ENCODE results near the gene NBR1. TPM values are rescaled to one million over a fixed set of nuclear protein-coding genes. Genes with fewer than 3 reads are reported as not detected.
A peak's percentile ranks its signal among the peaks of the same experiment; 100 is the strongest.
"Not testable (repeated sequence)": the region's sequence is repeated elsewhere in the genome, so short reads cannot be mapped to it uniquely, and the experiment has no call there.

Gene NBR1
- polyA plus RNA-seq, 3 donors from 2014 or later: 59.3 to 96.7 (median 78.5) TPM

- Mint-ChIP-seq H3K4me1 (peaks cover 34 to 47% of the 10 kb centered on the region in 2 donors), H3K36me3 (peaks cover 4 to 25% (median 11%) of the 10 kb centered on the region in 3 donors), H3K4me3 (peak overlapping the region; percentile 95 to 100 (median 100)), H3K9me3 (no peaks in the 10 kb centered on the region), H3K27me3 (ENCODE audit: low read depth in 3 of 3) (no peaks in the 10 kb centered on the region), H3K27ac (peak overlapping the region; percentile 96 to 99 (median 98))
- no peak for DNase-seq
These were observed 41.9 kb downstream of the NBR1 start for GRCh38 chr17:43212641-43213490.

GRCh38 chr17:43213545-43213944 lies 42.5 kb downstream of the NBR1 start:
- H3K4me1 Mint-ChIP-seq: peaks cover 34 to 47% of the 10 kb centered on the region in 2 donors
- H3K4me3 Mint-ChIP-seq: peak overlapping the region; percentile 18 to 100 (median 98)
- H3K27me3 Mint-ChIP-seq (ENCODE audit: low read depth in 3 of 3): no peaks in the 10 kb centered on the region
- peak overlapping the region in 5 of 6 donors; percentile 21 to 96 (median 34) for H3K27ac Mint-ChIP-seq
- peaks cover under 1 to 24% (median 6%) of the 10 kb centered on the region in 3 donors for H3K36me3 Mint-ChIP-seq
- H3K9me3 Mint-ChIP-seq: no peaks in the 10 kb centered on the region
- no peak for DNase-seq

GRCh38 chr17:43215341-43215740 lies 44.3 kb downstream of the NBR1 start:
- H3K4me3 Mint-ChIP-seq: no peak overlapping the region
- H3K4me1 Mint-ChIP-seq: peaks cover 32 to 44% of the 10 kb centered on the region in 2 donors
- H3K27ac Mint-ChIP-seq: no peak overlapping the region

GRCh38 chr17:43216369-43216761 lies 45.4 kb downstream of the NBR1 start:
- Mint-ChIP-seq H3K4me1 (peaks cover 25 to 34% of the 10 kb centered on the region in 2 donors), H3K4me3 (no peak overlapping the region), H3K27ac (no peak overlapping the region), H3K9me3 (no peaks in the 10 kb centered on the region), H3K36me3 (peaks cover 3 to 22% (median 5%) of the 10 kb centered on the region in 3 donors), H3K27me3 (ENCODE audit: low read depth in 3 of 3) (peaks cover 0 to under 1% (median 0%) of the 10 kb centered on the region in 3 donors)
- no peak for DNase-seq

More at GRCh38 chr17:43215341-43215740, 44.3 kb downstream of the NBR1 start:
- Mint-ChIP-seq H3K36me3 (peaks cover 3 to 20% (median 5%) of the 10 kb centered on the region in 3 donors), H3K27me3 (ENCODE audit: low read depth in 3 of 3) (no peaks in the 10 kb centered on the region), H3K9me3 (no peaks in the 10 kb centered on the region)
- DNase-seq: no peak

GRCh38 chr17:43216762-43217613 lies 46.0 kb downstream of the NBR1 start:
- Mint-ChIP-seq H3K4me3 (no peak overlapping the region), H3K4me1 (peaks cover 20 to 28% of the 10 kb centered on the region in 2 donors), H3K27ac (no peak overlapping the region), H3K27me3 (ENCODE audit: low read depth in 3 of 3) (peaks cover 0 to 1% (median 0%) of the 10 kb centered on the region in 3 donors), H3K36me3 (peaks cover 3 to 22% (median 5%) of the 10 kb centered on the region in 3 donors), H3K9me3 (no peaks in the 10 kb centered on the region)
- DNase-seq: no peak

GRCh38 chr17:43217614-43218087 lies 46.6 kb downstream of the NBR1 start:
- no peak for DNase-seq
- peaks cover 0 to 1% (median 0%) of the 10 kb centered on the region in 3 donors for H3K27me3 Mint-ChIP-seq (ENCODE audit: low read depth in 3 of 3)
- peaks cover 13 to 21% of the 10 kb centered on the region in 2 donors for H3K4me1 Mint-ChIP-seq
- peaks cover 3 to 22% (median 5%) of the 10 kb centered on the region in 3 donors for H3K36me3 Mint-ChIP-seq
- no peak overlapping the region for H3K4me3 Mint-ChIP-seq
- no peaks in the 10 kb centered on the region for H3K9me3 Mint-ChIP-seq
- H3K27ac Mint-ChIP-seq: peak overlapping the region in 1 of 6 donors; percentile 55

GRCh38 chr17:43219001-43219400 lies 48.0 kb downstream of the NBR1 start:
- no peak for DNase-seq
- peaks cover 0 to 1% (median 0%) of the 10 kb centered on the region in 3 donors for H3K27me3 Mint-ChIP-seq (ENCODE audit: low read depth in 3 of 3)
- peaks cover 3 to 25% (median 5%) of the 10 kb centered on the region in 3 donors for H3K36me3 Mint-ChIP-seq
- H3K9me3 Mint-ChIP-seq: no peaks in the 10 kb centered on the region
- H3K4me3 Mint-ChIP-seq: no peak overlapping the region
- peaks cover 2 to 15% of the 10 kb centered on the region in 2 donors for H3K4me1 Mint-ChIP-seq
- H3K27ac Mint-ChIP-seq: peak overlapping the region in 1 of 6 donors; percentile 40

GRCh38 chr17:43219746-43220380 lies 48.8 kb downstream of the NBR1 start:
- Mint-ChIP-seq H3K4me3 (no peak overlapping the region), H3K9me3 (no peaks in the 10 kb centered on the region), H3K27me3 (ENCODE audit: low read depth in 3 of 3) (peaks cover 0 to 1% (median 0%) of the 10 kb centered on the region in 3 donors), H3K27ac (peak overlapping the region in 1 of 6 donors; percentile 29), H3K4me1 (peaks cover 9 to 24% of the 10 kb centered on the region in 2 donors), H3K36me3 (peaks cover 3 to 30% (median 5%) of the 10 kb centered on the region in 3 donors)
- no peak for DNase-seq

- H3K27ac Mint-ChIP-seq: peak overlapping the region in 1 of 6 donors; percentile 25
- no peaks in the 10 kb centered on the region for H3K9me3 Mint-ChIP-seq
- no peak overlapping the region for H3K4me3 Mint-ChIP-seq
- peaks cover 3 to 26% (median 5%) of the 10 kb centered on the region in 3 donors for H3K36me3 Mint-ChIP-seq
- peaks cover 9 to 19% of the 10 kb centered on the region in 2 donors for H3K4me1 Mint-ChIP-seq
- DNase-seq: no peak
- H3K27me3 Mint-ChIP-seq (ENCODE audit: low read depth in 3 of 3): peaks cover 0 to 1% (median 0%) of the 10 kb centered on the region in 3 donors
These were observed 49.6 kb downstream of the NBR1 start for GRCh38 chr17:43220511-43221125.

GRCh38 chr17:43224146-43224705 lies 53.2 kb downstream of the NBR1 start:
- Mint-ChIP-seq H3K9me3 (no peaks in the 10 kb centered on the region), H3K27me3 (ENCODE audit: low read depth in 3 of 3) (peaks cover 0 to 1% (median 0%) of the 10 kb centered on the region in 3 donors), H3K4me3 (peak overlapping the region; percentile 3 to 44 (median 29)), H3K36me3 (peaks cover 0 to 11% (median 0%) of the 10 kb centered on the region in 3 donors), H3K27ac (peak overlapping the region; percentile 49 to 80 (median 65)), H3K4me1 (peaks cover 9 to 15% of the 10 kb centered on the region in 2 donors)
- no peak for DNase-seq

GRCh38 chr17:43226393-43226792 lies 55.4 kb downstream of the NBR1 start:
- no peak overlapping the region for H3K27ac Mint-ChIP-seq
- no peak overlapping the region for H3K4me3 Mint-ChIP-seq
- no peaks in the 10 kb centered on the region for H3K9me3 Mint-ChIP-seq
- peaks cover 0 to under 1% (median 0%) of the 10 kb centered on the region in 3 donors for H3K27me3 Mint-ChIP-seq (ENCODE audit: low read depth in 3 of 3)
- H3K4me1 Mint-ChIP-seq: peaks cover 9 to 15% of the 10 kb centered on the region in 2 donors
- peaks cover 0 to 8% (median 0%) of the 10 kb centered on the region in 3 donors for H3K36me3 Mint-ChIP-seq
- DNase-seq: no peak

- H3K27me3 Mint-ChIP-seq (ENCODE audit: low read depth in 3 of 3); H3K27ac Mint-ChIP-seq; H3K9me3 Mint-ChIP-seq; H3K4me3 Mint-ChIP-seq; DNase-seq; H3K36me3 Mint-ChIP-seq: not testable (repeated sequence)
- peaks cover 9 to 22% of the 10 kb centered on the region in 2 donors for H3K4me1 Mint-ChIP-seq
These were observed 57.2 kb downstream of the NBR1 start, which contains the start of gene CCDC200 for GRCh38 chr17:43228020-43228782. TSS of gene CCDC200 (minus strand) at chr17:43228623. CDS start at chr17:43228554, 69 bp downstream.

Measured in immature natural killer cell (primary cell).